C4-2B (cell line): ENCODE data around the gene RSL1D1.

ENCODE experiments used
- CTCF ChIP-seq: fragments of 450-650 bp; conservative IDR thresholded peaks from 2 replicates; pipeline ENCODE4 v1.5.1; 2017; ENCODE audit warnings: mild to moderate bottlenecking
- ZFX ChIP-seq: fragments of 450-650 bp; IDR thresholded peaks from 2 replicates; pipeline ENCODE4 v1.6.1; 2017

GRCh38 chr16:11797957-11798299 is 53.4 kb downstream of the RSL1D1 start:
- no peak for TF ChIP-seq CTCF
- TF ChIP-seq ZFX = no peak
